ENCODE results near the gene RACGAP1.

RACGAP1 gene
- 9.5 to 10.3 (median 9.9) reads per million in 3 donors for total RNA-seq

- Histone ChIP-seq H3K9me3 (ENCODE audit: control insufficient read depth, low read length) (no peaks in the 10 kb centered on the region), H3K36me3 (ENCODE audit: control insufficient read depth, insufficient read depth, low read length) (no peaks in the 10 kb centered on the region), H3K27ac (ENCODE audit: insufficient read depth, low read length, poor library complexity, severe bottlenecking) (peak within 1 kb of the TSS; percentile 55), H3K4me3 (ENCODE audit: insufficient read depth, low read depth, low read length, poor library complexity, severe bottlenecking) (peak within 1 kb of the TSS; percentile 70), H3K27me3 (replicated peaks; ENCODE audit: control insufficient read depth, insufficient read depth, low read length, poor library complexity, severe bottlenecking) (no peaks in the 10 kb centered on the region), H3K4me1 (ENCODE audit: control insufficient read depth, insufficient read depth, low read length, poor library complexity, severe bottlenecking) (peaks cover 5% of the 10 kb centered on the region)
- peak; percentile 94 to 96 (median 95) for DNase-seq
Observed at GRCh38 chr12:50025187-50026059, at the start of gene RACGAP1. TSS of gene RACGAP1 (minus strand) at chr12:50025494. CDS start at chr12:50016715, 8,779 bp downstream.

- no peak overlapping the region for H3K27ac ChIP-seq (ENCODE audit: insufficient read depth, low read length, poor library complexity, severe bottlenecking)
- no peak overlapping the region for H3K4me3 ChIP-seq (ENCODE audit: insufficient read depth, low read depth, low read length, poor library complexity, severe bottlenecking)
- H3K36me3 ChIP-seq (ENCODE audit: control insufficient read depth, insufficient read depth, low read length): no peaks in the 10 kb centered on the region
- no peak for DNase-seq
- H3K4me1 ChIP-seq (ENCODE audit: control insufficient read depth, insufficient read depth, low read length, poor library complexity, severe bottlenecking): no peaks in the 10 kb centered on the region
- H3K9me3 ChIP-seq (ENCODE audit: control insufficient read depth, low read length): no peaks in the 10 kb centered on the region
- H3K27me3 ChIP-seq (replicated peaks; ENCODE audit: control insufficient read depth, insufficient read depth, low read length, poor library complexity, severe bottlenecking): no peaks in the 10 kb centered on the region
Observed at GRCh38 chr12:50073712-50074111, 48.4 kb upstream of the RACGAP1 start.

- DNase-seq: no peak
- Histone ChIP-seq H3K36me3 (ENCODE audit: control insufficient read depth, insufficient read depth, low read length) (no peaks in the 10 kb centered on the region), H3K4me1 (ENCODE audit: control insufficient read depth, insufficient read depth, low read length, poor library complexity, severe bottlenecking) (no peaks in the 10 kb centered on the region), H3K9me3 (ENCODE audit: control insufficient read depth, low read length) (no peaks in the 10 kb centered on the region), H3K27ac (ENCODE audit: insufficient read depth, low read length, poor library complexity, severe bottlenecking) (no peak overlapping the region), H3K27me3 (replicated peaks; ENCODE audit: control insufficient read depth, insufficient read depth, low read length, poor library complexity, severe bottlenecking) (no peaks in the 10 kb centered on the region), H3K4me3 (ENCODE audit: insufficient read depth, low read depth, low read length, poor library complexity, severe bottlenecking) (no peak overlapping the region)
Observed at GRCh38 chr12:50073206-50073605, 47.9 kb upstream of the RACGAP1 start.

GRCh38 chr12:50072198-50072907, 47.1 kb upstream of the RACGAP1 start:
- H3K27me3 ChIP-seq (replicated peaks; ENCODE audit: control insufficient read depth, insufficient read depth, low read length, poor library complexity, severe bottlenecking): no peaks in the 10 kb centered on the region
- no peaks in the 10 kb centered on the region for H3K9me3 ChIP-seq (ENCODE audit: control insufficient read depth, low read length)
- no peaks in the 10 kb centered on the region for H3K36me3 ChIP-seq (ENCODE audit: control insufficient read depth, insufficient read depth, low read length)
- DNase-seq: no peak
- no peak overlapping the region for H3K27ac ChIP-seq (ENCODE audit: insufficient read depth, low read length, poor library complexity, severe bottlenecking)
- H3K4me1 ChIP-seq (ENCODE audit: control insufficient read depth, insufficient read depth, low read length, poor library complexity, severe bottlenecking): no peaks in the 10 kb centered on the region
- H3K4me3 ChIP-seq (ENCODE audit: insufficient read depth, low read depth, low read length, poor library complexity, severe bottlenecking): no peak overlapping the region

GRCh38 chr12:50070314-50071060, 45.2 kb upstream of the RACGAP1 start:
- H3K4me3 ChIP-seq (ENCODE audit: insufficient read depth, low read depth, low read length, poor library complexity, severe bottlenecking): no peak overlapping the region

GRCh38 chr12:50069539-50069938, 44.2 kb upstream of the RACGAP1 start:
- Histone ChIP-seq H3K27ac (ENCODE audit: insufficient read depth, low read length, poor library complexity, severe bottlenecking) (no peak overlapping the region), H3K4me3 (ENCODE audit: insufficient read depth, low read depth, low read length, poor library complexity, severe bottlenecking) (no peak overlapping the region), H3K9me3 (ENCODE audit: control insufficient read depth, low read length) (no peaks in the 10 kb centered on the region), H3K4me1 (ENCODE audit: control insufficient read depth, insufficient read depth, low read length, poor library complexity, severe bottlenecking) (no peaks in the 10 kb centered on the region), H3K36me3 (ENCODE audit: control insufficient read depth, insufficient read depth, low read length) (no peaks in the 10 kb centered on the region), H3K27me3 (replicated peaks; ENCODE audit: control insufficient read depth, insufficient read depth, low read length, poor library complexity, severe bottlenecking) (no peaks in the 10 kb centered on the region)
- no peak for DNase-seq

More at GRCh38 chr12:50070314-50071060, 45.2 kb upstream of the RACGAP1 start:
- no peaks in the 10 kb centered on the region for H3K36me3 ChIP-seq (ENCODE audit: control insufficient read depth, insufficient read depth, low read length)
- DNase-seq: peak; percentile 15 to 56 (median 20)
- no peaks in the 10 kb centered on the region for H3K27me3 ChIP-seq (replicated peaks; ENCODE audit: control insufficient read depth, insufficient read depth, low read length, poor library complexity, severe bottlenecking)
- no peaks in the 10 kb centered on the region for H3K9me3 ChIP-seq (ENCODE audit: control insufficient read depth, low read length)
- H3K4me1 ChIP-seq (ENCODE audit: control insufficient read depth, insufficient read depth, low read length, poor library complexity, severe bottlenecking): no peaks in the 10 kb centered on the region
- H3K27ac ChIP-seq (ENCODE audit: insufficient read depth, low read length, poor library complexity, severe bottlenecking): no peak overlapping the region

- no peaks in the 10 kb centered on the region for H3K4me1 ChIP-seq (ENCODE audit: control insufficient read depth, insufficient read depth, low read length, poor library complexity, severe bottlenecking)
- no peaks in the 10 kb centered on the region for H3K27me3 ChIP-seq (replicated peaks; ENCODE audit: control insufficient read depth, insufficient read depth, low read length, poor library complexity, severe bottlenecking)
- H3K27ac ChIP-seq (ENCODE audit: insufficient read depth, low read length, poor library complexity, severe bottlenecking): no peak overlapping the region
- DNase-seq: no peak
- H3K4me3 ChIP-seq (ENCODE audit: insufficient read depth, low read depth, low read length, poor library complexity, severe bottlenecking): no peak overlapping the region
- H3K36me3 ChIP-seq (ENCODE audit: control insufficient read depth, insufficient read depth, low read length): no peaks in the 10 kb centered on the region
- no peaks in the 10 kb centered on the region for H3K9me3 ChIP-seq (ENCODE audit: control insufficient read depth, low read length)
Observed at GRCh38 chr12:50069069-50069468, 43.8 kb upstream of the RACGAP1 start.

- Histone ChIP-seq H3K27ac (ENCODE audit: insufficient read depth, low read length, poor library complexity, severe bottlenecking) (no peak overlapping the region), H3K9me3 (ENCODE audit: control insufficient read depth, low read length) (no peaks in the 10 kb centered on the region), H3K4me3 (ENCODE audit: insufficient read depth, low read depth, low read length, poor library complexity, severe bottlenecking) (no peak overlapping the region), H3K36me3 (ENCODE audit: control insufficient read depth, insufficient read depth, low read length) (no peaks in the 10 kb centered on the region), H3K27me3 (replicated peaks; ENCODE audit: control insufficient read depth, insufficient read depth, low read length, poor library complexity, severe bottlenecking) (no peaks in the 10 kb centered on the region), H3K4me1 (ENCODE audit: control insufficient read depth, insufficient read depth, low read length, poor library complexity, severe bottlenecking) (no peaks in the 10 kb centered on the region)
- no peak for DNase-seq
Observed at GRCh38 chr12:50066402-50066801, 41.1 kb upstream of the RACGAP1 start.

GRCh38 chr12:50065726-50066310, 40.5 kb upstream of the RACGAP1 start:
- Histone ChIP-seq H3K4me1 (ENCODE audit: control insufficient read depth, insufficient read depth, low read length, poor library complexity, severe bottlenecking) (no peaks in the 10 kb centered on the region), H3K36me3 (ENCODE audit: control insufficient read depth, insufficient read depth, low read length) (no peaks in the 10 kb centered on the region), H3K9me3 (ENCODE audit: control insufficient read depth, low read length) (no peaks in the 10 kb centered on the region), H3K4me3 (ENCODE audit: insufficient read depth, low read depth, low read length, poor library complexity, severe bottlenecking) (no peak overlapping the region), H3K27ac (ENCODE audit: insufficient read depth, low read length, poor library complexity, severe bottlenecking) (no peak overlapping the region), H3K27me3 (replicated peaks; ENCODE audit: control insufficient read depth, insufficient read depth, low read length, poor library complexity, severe bottlenecking) (no peaks in the 10 kb centered on the region)
- no peak for DNase-seq
